AG08395 (cell line): ENCODE measurements around the gene CLPTM1L.
"Not testable (repeated sequence)": the region's sequence is repeated elsewhere in the genome, so short reads cannot be mapped to it uniquely, and the experiment has no call there.

Source experiments
- DNase-seq: peaks from one replicate; pipeline ENCODE4 v3.0.0; 2012; ENCODE audit warnings: mixed read lengths, low spot score

Gene CLPTM1L

GRCh38 chr5:1292139-1292538 lies 52.8 kb downstream of the CLPTM1L start:
- DNase-seq = no peak

GRCh38 chr5:1291611-1292080 lies 53.3 kb downstream of the CLPTM1L start:
- no peak for DNase-seq

GRCh38 chr5:1290956-1291355 lies 53.9 kb downstream of the CLPTM1L start:
- DNase-seq = not testable (repeated sequence)

GRCh38 chr5:1289559-1289958 lies 55.3 kb downstream of the CLPTM1L start:
- not testable (repeated sequence) for DNase-seq

- DNase-seq = no peak
Measured at GRCh38 chr5:1288439-1289335, 56.2 kb downstream of the CLPTM1L start.

GRCh38 chr5:1285883-1286291 lies 59.0 kb downstream of the CLPTM1L start:
- no peak for DNase-seq

GRCh38 chr5:1285141-1285540 lies 59.8 kb downstream of the CLPTM1L start:
- DNase-seq = no peak

GRCh38 chr5:1284336-1284970 lies 60.4 kb downstream of the CLPTM1L start:
- DNase-seq = not testable (repeated sequence)

GRCh38 chr5:1283729-1284041 lies 61.2 kb downstream of the CLPTM1L start:
- not testable (repeated sequence) for DNase-seq

GRCh38 chr5:1282993-1283728 lies 61.7 kb downstream of the CLPTM1L start:
- not testable (repeated sequence) for DNase-seq

GRCh38 chr5:1282131-1282992 lies 62.5 kb downstream of the CLPTM1L start:
- no peak for DNase-seq

- DNase-seq = no peak
Measured at GRCh38 chr5:1281038-1281882, 63.6 kb downstream of the CLPTM1L start.

GRCh38 chr5:1280177-1281037 lies 64.5 kb downstream of the CLPTM1L start:
- DNase-seq = no peak

- DNase-seq = no peak
Measured at GRCh38 chr5:1279443-1280151, 65.3 kb downstream of the CLPTM1L start.

- DNase-seq = no peak
Measured at GRCh38 chr5:1278656-1279442, 66.0 kb downstream of the CLPTM1L start.

- no peak for DNase-seq
Measured at GRCh38 chr5:1278216-1278615, 66.7 kb downstream of the CLPTM1L start.

GRCh38 chr5:1277781-1278180 lies 67.1 kb downstream of the CLPTM1L start:
- no peak for DNase-seq

GRCh38 chr5:1277331-1277730 lies 67.6 kb downstream of the CLPTM1L start:
- no peak for DNase-seq
